Measurements from ENCODE around the gene COL9A3.

COL9A3 gene

DNA sequence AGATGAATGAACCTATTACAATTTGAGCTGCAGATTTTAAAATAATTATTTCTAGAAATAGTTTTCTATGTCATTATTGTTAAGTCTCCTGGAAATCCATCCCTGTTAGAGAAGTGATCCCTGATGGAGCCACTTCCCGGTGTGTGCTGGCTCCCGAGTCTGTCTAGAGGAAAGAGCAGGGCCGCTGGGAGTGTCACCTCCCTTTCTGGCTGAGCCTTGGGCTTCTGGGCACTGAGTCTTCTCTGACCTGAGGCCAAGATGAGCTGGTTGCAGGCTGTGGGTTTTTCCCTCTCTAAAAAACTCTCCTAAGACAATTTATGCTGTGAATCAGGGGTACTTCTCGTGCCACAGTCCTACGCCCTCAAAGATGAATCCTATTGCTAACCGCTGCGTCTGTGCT is 73.6 kb downstream of the COL9A3 start:
- in situ Hi-C loops (cut with HindIII; ENCODE audit: low sequenced_read_pairs), result no loop called here
